KMS-11 (cell line): ENCODE measurements around the gene ACTN4.

Experiments
- H2AFZ ChIP-seq: fragments of 200-600 bp; sonication (generic); 2 replicates; pipeline ENCODE4 v1.6.1; 2016; ENCODE audit warnings: antibody characterized with exemption, mixed run types, low read depth
- H3K27ac ChIP-seq: fragments of 200-600 bp; sonication (generic); 2 replicates; pipeline ENCODE4 v1.6.1; 2016; ENCODE audit warnings: mild to moderate bottlenecking, mixed run types
- H3K27me3 ChIP-seq: fragments of 200-600 bp; sonication (generic); 2 replicates; pipeline ENCODE4 v1.6.1; 2017; ENCODE audit warnings: mild to moderate bottlenecking, low read depth, mixed run types, moderate library complexity; ENCODE audit not compliant: insufficient read depth
- H3K36me3 ChIP-seq: fragments of 200-600 bp; sonication (generic); 2 replicates; pipeline ENCODE4 v1.6.1; 2017; ENCODE audit warnings: mild to moderate bottlenecking, mixed run types; ENCODE audit not compliant: insufficient read depth
- H3K4me1 ChIP-seq: fragments of 200-600 bp; sonication (generic); 2 replicates; pipeline ENCODE4 v1.6.1; 2016; ENCODE audit warnings: mild to moderate bottlenecking, low read depth, mixed run types; ENCODE audit not compliant: poor library complexity, severe bottlenecking
- H3K4me2 ChIP-seq: fragments of 200-600 bp; sonication (generic); 2 replicates; pipeline ENCODE4 v1.7.0; 2016; ENCODE audit warnings: mild to moderate bottlenecking, mixed run types
- H3K4me3 ChIP-seq: fragments of 200-600 bp; sonication (generic); IDR thresholded peaks from 2 replicates; pipeline ENCODE4 v1.6.1; 2017; ENCODE audit warnings: low read depth, low read length, mixed read lengths; ENCODE audit not compliant: insufficient read depth
- H3K79me2 ChIP-seq: fragments of 200-600 bp; sonication (generic); 2 replicates; pipeline ENCODE4 v1.6.1; 2016; ENCODE audit warnings: low read depth, mixed run types; ENCODE audit not compliant: insufficient read depth
- H3K9ac ChIP-seq: fragments of 200-600 bp; sonication (generic); 2 replicates; pipeline ENCODE4 v1.6.1; 2016; ENCODE audit warnings: mild to moderate bottlenecking, mixed run types
- H4K20me1 ChIP-seq: fragments of 200-600 bp; sonication (generic); 2 replicates; pipeline ENCODE4 v1.6.1; 2016; ENCODE audit warnings: mild to moderate bottlenecking, mixed run types; ENCODE audit not compliant: insufficient read depth
- TF ChIP-seq, protein P1 (sequence below): fragments of 200-600 bp; sonication (generic); conservative IDR thresholded peaks from 2 replicates; pipeline ENCODE4 v1.6.1; 2017; ENCODE audit warnings: low read depth, mild to moderate bottlenecking, antibody characterized with exemption, low read length, moderate library complexity, mixed read lengths

Gene ACTN4

DNA sequence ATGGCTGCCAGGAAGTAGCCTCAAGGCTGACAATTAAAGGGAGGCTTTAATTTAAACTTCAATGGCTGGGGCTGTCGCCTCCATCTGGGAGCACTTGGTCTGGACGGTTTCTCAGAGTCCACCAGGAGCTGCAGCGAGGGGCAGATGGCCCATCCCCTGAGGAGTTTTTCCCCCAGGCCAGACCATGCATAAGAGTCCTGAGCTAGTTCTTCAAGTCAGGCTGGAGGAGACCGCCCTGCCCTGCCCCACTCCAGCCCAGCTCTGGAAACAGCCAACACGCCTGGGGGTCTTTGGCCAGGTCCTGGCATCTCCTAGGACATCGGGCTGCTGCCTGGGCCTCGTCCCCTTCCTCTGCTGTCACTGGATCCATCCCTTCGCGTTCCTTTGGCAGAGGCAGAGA is 5.3 kb upstream of the ACTN4 start:
- Histone ChIP-seq H3K4me3 (no peak overlapping the region), H3K4me2 (no peak overlapping the region), H3K27me3 (no peaks in the 10 kb centered on the region), H2AFZ (no peak overlapping the region), H3K27ac (no peak overlapping the region), H3K79me2 (no peaks in the 10 kb centered on the region), H3K9ac (no peak overlapping the region), H3K4me1 (peaks cover 5% of the 10 kb centered on the region), H3K36me3 (no peaks in the 10 kb centered on the region), H4K20me1 (no peaks in the 10 kb centered on the region)
- TF ChIP-seq, protein P1, sequence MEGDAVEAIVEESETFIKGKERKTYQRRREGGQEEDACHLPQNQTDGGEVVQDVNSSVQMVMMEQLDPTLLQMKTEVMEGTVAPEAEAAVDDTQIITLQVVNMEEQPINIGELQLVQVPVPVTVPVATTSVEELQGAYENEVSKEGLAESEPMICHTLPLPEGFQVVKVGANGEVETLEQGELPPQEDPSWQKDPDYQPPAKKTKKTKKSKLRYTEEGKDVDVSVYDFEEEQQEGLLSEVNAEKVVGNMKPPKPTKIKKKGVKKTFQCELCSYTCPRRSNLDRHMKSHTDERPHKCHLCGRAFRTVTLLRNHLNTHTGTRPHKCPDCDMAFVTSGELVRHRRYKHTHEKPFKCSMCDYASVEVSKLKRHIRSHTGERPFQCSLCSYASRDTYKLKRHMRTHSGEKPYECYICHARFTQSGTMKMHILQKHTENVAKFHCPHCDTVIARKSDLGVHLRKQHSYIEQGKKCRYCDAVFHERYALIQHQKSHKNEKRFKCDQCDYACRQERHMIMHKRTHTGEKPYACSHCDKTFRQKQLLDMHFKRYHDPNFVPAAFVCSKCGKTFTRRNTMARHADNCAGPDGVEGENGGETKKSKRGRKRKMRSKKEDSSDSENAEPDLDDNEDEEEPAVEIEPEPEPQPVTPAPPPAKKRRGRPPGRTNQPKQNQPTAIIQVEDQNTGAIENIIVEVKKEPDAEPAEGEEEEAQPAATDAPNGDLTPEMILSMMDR = no peak

DNA sequence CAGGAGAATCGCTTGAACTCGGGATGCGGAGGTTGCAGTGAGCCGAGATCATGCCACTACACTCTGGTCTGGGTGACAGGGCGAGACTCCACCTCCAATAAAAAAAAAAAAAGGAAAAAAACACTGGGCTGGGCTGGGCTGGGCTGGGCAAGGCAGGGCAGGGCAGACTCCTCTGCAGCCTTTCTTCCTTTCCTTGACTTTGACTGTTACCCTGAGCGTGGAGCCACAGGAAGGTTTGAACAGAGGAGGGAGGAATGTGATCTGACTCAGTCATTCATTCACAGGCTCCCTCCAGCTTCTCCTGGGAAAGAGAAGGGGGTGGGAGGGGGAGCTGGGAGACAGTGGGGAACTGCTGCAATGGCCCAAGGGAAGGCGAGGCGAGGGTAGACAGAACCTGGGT is 2.7 kb upstream of the ACTN4 start:
- Histone ChIP-seq H3K9ac (no peak overlapping the region), H3K36me3 (no peaks in the 10 kb centered on the region), H3K4me1 (peaks cover 12% of the 10 kb centered on the region), H4K20me1 (no peaks in the 10 kb centered on the region), H3K4me3 (no peak overlapping the region), H3K4me2 (no peak overlapping the region), H3K27ac (no peak overlapping the region), H3K79me2 (peaks cover 22% of the 10 kb centered on the region), H3K27me3 (no peaks in the 10 kb centered on the region), H2AFZ (no peak overlapping the region)
- TF ChIP-seq, protein P1 = no peak

DNA sequence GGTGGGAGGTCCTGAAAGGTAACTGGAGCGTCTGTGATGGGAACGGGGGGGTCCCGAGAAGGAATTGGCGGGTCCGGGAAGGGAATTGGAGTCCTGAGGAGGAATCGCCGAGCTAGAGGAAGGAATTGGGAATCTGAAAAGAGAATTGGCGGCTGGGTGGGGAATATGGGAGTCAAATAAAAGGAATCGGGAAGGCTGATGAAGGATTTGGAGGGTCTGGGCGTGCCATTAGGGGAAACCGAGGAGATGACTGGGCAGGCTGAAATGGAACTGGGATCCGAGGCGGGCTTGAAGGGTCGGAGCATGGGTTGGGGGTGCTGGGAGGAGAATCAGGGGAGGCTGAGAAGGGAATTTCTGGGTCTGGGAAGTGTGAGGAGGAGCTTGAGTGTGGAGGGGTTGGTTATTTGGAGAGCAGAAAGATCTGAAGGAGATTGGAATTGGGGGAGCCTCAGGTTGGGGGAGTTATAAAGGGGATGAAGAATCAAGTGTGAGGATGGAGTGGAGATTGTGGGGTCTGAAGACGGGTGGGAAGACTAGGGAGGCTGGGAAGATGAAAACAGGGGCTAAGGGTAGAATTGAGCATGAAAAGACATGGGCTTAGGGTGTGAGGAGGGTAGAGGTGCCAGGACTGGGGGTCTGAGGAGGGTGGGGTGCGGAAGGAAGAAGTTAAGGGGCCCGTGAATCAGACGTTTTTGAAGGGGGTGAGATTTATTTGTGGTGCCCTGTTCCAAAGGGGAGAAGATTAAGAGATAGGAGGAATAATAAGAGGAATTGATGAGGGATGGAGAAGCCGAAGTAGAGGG is 718 bp downstream of the ACTN4 start:
- Histone ChIP-seq H3K79me2 (peaks cover 56% of the 10 kb centered on the region), H3K27me3 (no peaks in the 10 kb centered on the region), H4K20me1 (0 out of 2 replicates have a peak, but pooled peaks cover 3% of the 10 kb centered on the region), H3K9ac (peak overlapping the region; percentile 84), H3K4me3 (no peak overlapping the region), H3K27ac (peak overlapping the region; percentile 21; the same call in 1 of the 2 replicates), H3K4me2 (peak overlapping the region; percentile 95), H2AFZ (peak overlapping the region; percentile 64), H3K36me3 (no peaks in the 10 kb centered on the region), H3K4me1 (peaks cover 35% of the 10 kb centered on the region)
- TF ChIP-seq, protein P1 = no peak

DNA sequence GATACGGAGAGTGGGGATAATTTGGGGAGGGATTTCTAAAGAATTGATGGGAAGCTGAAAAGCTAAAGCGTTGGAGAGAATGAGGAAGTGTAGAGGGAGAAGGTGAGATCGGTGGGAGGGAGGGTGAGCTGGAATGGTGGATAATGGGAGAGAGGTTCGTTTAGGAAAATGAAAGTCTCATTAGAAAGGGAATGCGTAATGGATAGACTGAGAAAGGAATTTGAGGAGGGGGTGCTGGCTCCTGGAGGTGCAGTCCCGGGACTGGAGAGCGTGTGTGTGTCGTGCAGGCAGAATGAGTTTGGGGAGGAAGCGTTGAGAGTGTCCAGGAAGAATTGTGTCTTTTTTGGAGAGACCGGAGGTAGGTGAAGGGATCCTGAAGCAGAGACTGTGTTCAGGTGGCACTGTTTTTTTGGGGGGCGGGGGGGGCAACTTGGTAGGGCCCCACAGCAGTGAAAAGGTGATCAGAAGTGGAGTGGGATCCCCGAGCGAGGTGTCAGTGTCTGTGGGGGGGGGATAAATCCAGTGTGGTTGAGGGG is 1.4 kb downstream of the ACTN4 start:
- Histone ChIP-seq H3K4me1 (peaks cover 42% of the 10 kb centered on the region), H3K27ac (no peak overlapping the region), H4K20me1 (0 out of 2 replicates have a peak, but pooled peaks cover 3% of the 10 kb centered on the region)

More for the DNA sequence above, 1.4 kb downstream of the ACTN4 start:
- TF ChIP-seq, protein P1 = no peak
- H3K27me3 ChIP-seq = no peaks in the 10 kb centered on the region
- H3K9ac ChIP-seq = peak overlapping the region; percentile 84; the same call in 1 of the 2 replicates
- H3K4me2 ChIP-seq = peak overlapping the region; percentile 95
- H2AFZ ChIP-seq = no peak overlapping the region
- no peaks in the 10 kb centered on the region; the same call in 1 of the 2 replicates for H3K36me3 ChIP-seq
- H3K4me3 ChIP-seq = no peak overlapping the region
- H3K79me2 ChIP-seq = peaks cover 63% of the 10 kb centered on the region
